H9 (cell line): ENCODE data around the gene ATP8A1. TPM values are rescaled to one million over a fixed set of nuclear protein-coding genes. Genes with fewer than 3 reads are reported as not detected.

Experiments
- DNase-seq: peaks from one replicate; pipeline ENCODE4 v3.0.0-alpha.2; 2017
- H2AFZ ChIP-seq: one replicate; pipeline ENCODE4 v1.6.1; 2013; ENCODE audit warnings: mild to moderate bottlenecking, low read length, control low read depth, moderate library complexity
- H2AK5ac ChIP-seq: 2 replicates; pipeline ENCODE4 v1.6.1; 2013; ENCODE audit warnings: low read length, control low read depth, mixed read lengths; ENCODE audit not compliant: insufficient read length
- H2BK120ac ChIP-seq: one replicate; pipeline ENCODE4 v1.6.1; 2013; ENCODE audit warnings: low read depth, mild to moderate bottlenecking, low read length, control low read depth, inconsistent platforms; ENCODE audit not compliant: poor library complexity, severe bottlenecking
- H2BK12ac ChIP-seq: 2 replicates; pipeline ENCODE4 v1.6.1; 2013; ENCODE audit warnings: low read length, control low read depth, mixed read lengths, low read depth; ENCODE audit not compliant: insufficient read length
- H2BK15ac ChIP-seq: 2 replicates; pipeline ENCODE4 v1.6.1; 2013; ENCODE audit warnings: low read depth, low read length, control low read depth
- H2BK20ac ChIP-seq: one replicate; pipeline ENCODE4 v1.6.1; 2013; ENCODE audit warnings: low read depth, mild to moderate bottlenecking, low read length, control low read depth, inconsistent platforms; ENCODE audit not compliant: poor library complexity, severe bottlenecking
- H2BK5ac ChIP-seq: 2 replicates; pipeline ENCODE4 v1.6.1; 2013; ENCODE audit warnings: low read length, control low read depth, mixed read lengths; ENCODE audit not compliant: insufficient read length
- H3K14ac ChIP-seq: 2 replicates; pipeline ENCODE4 v1.6.1; 2013; ENCODE audit warnings: low read length, control low read depth; ENCODE audit not compliant: insufficient read depth
- H3K18ac ChIP-seq: 2 replicates; pipeline ENCODE4 v1.6.1; 2013; ENCODE audit warnings: low read depth, mild to moderate bottlenecking, mixed read lengths, low read length, control low read depth; ENCODE audit not compliant: insufficient read length
- H3K23ac ChIP-seq: 2 replicates; pipeline ENCODE4 v1.6.1; 2013; ENCODE audit warnings: low read length, control low read depth, mixed read lengths, low read depth; ENCODE audit not compliant: insufficient read length
- H3K23me2 ChIP-seq: 2 replicates; pipeline ENCODE4 v1.6.1; 2013; ENCODE audit warnings: low read depth, mild to moderate bottlenecking, mixed read lengths, low read length, control low read depth; ENCODE audit not compliant: insufficient read length, poor library complexity, severe bottlenecking
- H3K27ac ChIP-seq: 2 replicates; pipeline ENCODE4 v1.5.1; 2013; ENCODE audit warnings: low read length, control low read depth, mixed read lengths, low read depth; ENCODE audit not compliant: insufficient read length
- H3K27me3 ChIP-seq: 2 replicates; pipeline ENCODE4 v1.6.1; 2013; ENCODE audit warnings: low read length, control low read depth, inconsistent platforms; ENCODE audit not compliant: insufficient read depth
- H3K4ac ChIP-seq: 2 replicates; pipeline ENCODE4 v1.6.1; 2013; ENCODE audit warnings: low read depth, mild to moderate bottlenecking, control low read depth, inconsistent platforms, low read length, moderate library complexity
- H3K4me1 ChIP-seq: 2 replicates; pipeline ENCODE4 v1.6.1; 2013; ENCODE audit warnings: low read length, control low read depth, inconsistent platforms; ENCODE audit not compliant: insufficient read depth
- H3K4me2 ChIP-seq: 2 replicates; pipeline ENCODE4 v1.6.1; 2013; ENCODE audit warnings: low read length, control low read depth, mixed read lengths; ENCODE audit not compliant: insufficient read length, insufficient read depth
- H3K56ac ChIP-seq: 2 replicates; pipeline ENCODE4 v1.6.1; 2013; ENCODE audit warnings: low read depth, mild to moderate bottlenecking, mixed read lengths, low read length, control low read depth; ENCODE audit not compliant: insufficient read length
- H3K79me1 ChIP-seq: 2 replicates; pipeline ENCODE4 v1.6.1; 2013; ENCODE audit warnings: low read depth, mild to moderate bottlenecking, moderate library complexity, low read length, control low read depth, inconsistent platforms; ENCODE audit not compliant: insufficient read depth, poor library complexity, severe bottlenecking
- H3K79me2 ChIP-seq: 2 replicates; pipeline ENCODE4 v1.6.1; 2013; ENCODE audit warnings: low read length, control low read depth, inconsistent platforms; ENCODE audit not compliant: insufficient read depth
- H3K9ac ChIP-seq: 2 replicates; pipeline ENCODE4 v1.6.1; 2013; ENCODE audit warnings: low read length, control low read depth, mixed read lengths; ENCODE audit not compliant: insufficient read length; ENCODE audit errors: extremely low read depth
- H3K9me3 ChIP-seq: one replicate; pipeline ENCODE4 v1.6.1; 2013; ENCODE audit warnings: low read depth, low read length, inconsistent platforms; ENCODE audit not compliant: control insufficient read depth
- H3T11ph ChIP-seq: one replicate; pipeline ENCODE4 v1.6.1; 2013; ENCODE audit warnings: mild to moderate bottlenecking, low read length, control low read depth, inconsistent platforms
- H4K20me1 ChIP-seq: one replicate; pipeline ENCODE4 v1.6.1; 2013; ENCODE audit not compliant: control insufficient read depth, insufficient read length, insufficient read depth
- H4K5ac ChIP-seq: 2 replicates; pipeline ENCODE4 v1.6.1; 2013; ENCODE audit warnings: low read depth, mild to moderate bottlenecking, mixed read lengths, low read length, control low read depth; ENCODE audit not compliant: insufficient read length
- H4K8ac ChIP-seq: replicated peaks from 2 replicates; pipeline ENCODE4 v1.6.1; 2013; ENCODE audit warnings: low read length, control low read depth, mixed read lengths, low read depth; ENCODE audit not compliant: insufficient read length
- H4K91ac ChIP-seq: 2 replicates; pipeline ENCODE4 v1.6.1; 2013; ENCODE audit warnings: low read depth, mild to moderate bottlenecking, moderate library complexity, mixed read lengths, low read length, control low read depth; ENCODE audit not compliant: insufficient read length
- H3K27ac Mint-ChIP-seq, 3 experiments: 2 replicates in 2 of 3; 3 replicates in 1 of 3; pipeline ENCODE4 v1.8.0; 2020 to 2021; ENCODE audit warnings: mixed read lengths in 3 of 3, mild to moderate bottlenecking in 1 of 3, moderate library complexity in 1 of 3
- H3K27me3 Mint-ChIP-seq: 2 replicates; pipeline ENCODE4 v1.8.0; 2021; ENCODE audit warnings: low read depth, mild to moderate bottlenecking, moderate library complexity, mixed read lengths
- H3K36me3 Mint-ChIP-seq, 3 experiments: 2 replicates in 2 of 3; 3 replicates in 1 of 3; pipeline ENCODE4 v1.8.0; 2020 to 2021; ENCODE audit warnings: low read depth in 3 of 3, mixed read lengths in 3 of 3; ENCODE audit not compliant: insufficient read depth in 1 of 3
- H3K4me1 Mint-ChIP-seq, 2 experiments: 2 replicates each; pipeline ENCODE4 v1.8.0; 2020; ENCODE audit warnings: mixed read lengths in 2 of 2
- H3K4me3 Mint-ChIP-seq, 2 experiments: 2 replicates in 1 of 2; 3 replicates in 1 of 2; pipeline ENCODE4 v1.8.0; 2020 to 2021; ENCODE audit warnings: mild to moderate bottlenecking in 2 of 2, mixed read lengths in 2 of 2, moderate library complexity in 1 of 2
- H3K9me3 Mint-ChIP-seq, 2 experiments: 2 replicates in 1 of 2; 3 replicates in 1 of 2; pipeline ENCODE4 v1.8.0; 2020; ENCODE audit warnings: mild to moderate bottlenecking in 2 of 2, mixed read lengths in 2 of 2, moderate library complexity in 1 of 2
- WGBS: extraction: QIAGEN DNeasy Blood & Tissue Kit; methylation state at CpG from one replicate; pipeline ENCODE4 v1.1.7; 2013; ENCODE audit warnings: missing lambda C conversion rate, low lambda C conversion rate, mixed read lengths; ENCODE audit not compliant: insufficient read length; ENCODE audit errors: extremely low coverage; 5-methylcytosine and 5-hydroxymethylcytosine counted together
- total RNA-seq: library from RNA; stranded (reverse); gene quantifications from 2 replicates; pipeline ENCODE4 v1.2.1, GENCODE V29; 2021
- TF ChIP-seq, protein P1 (sequence below): fragments of 200-600 bp; sonication (generic); conservative IDR thresholded peaks from 3 replicates; pipeline ENCODE4 v1.8.0; 2021; ENCODE audit warnings: antibody characterized with exemption, mild to moderate bottlenecking

ATP8A1 gene
- total RNA-seq, 1 experiment from 2014 or later, result 5.1 TPM

DNA sequence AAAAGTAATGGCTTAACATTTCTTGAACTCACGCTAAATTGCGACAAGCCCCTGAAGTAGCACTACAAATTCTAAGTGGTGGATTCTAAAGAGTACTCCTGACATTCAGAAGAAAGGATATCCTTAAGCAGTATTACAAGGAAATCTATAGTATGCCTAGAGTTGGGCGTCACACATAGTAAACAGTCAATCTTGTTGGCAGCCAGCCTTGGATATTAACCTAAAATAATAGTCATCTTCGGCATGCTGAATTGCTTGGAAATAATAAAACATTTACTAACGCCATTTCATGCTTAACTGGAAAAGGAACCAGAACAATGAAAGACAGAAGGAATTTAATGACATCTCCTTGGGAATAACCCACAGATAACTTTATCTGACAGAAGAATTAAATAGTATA lies 18.6 kb downstream of the ATP8A1 start:
- Histone ChIP-seq H4K8ac (no peak overlapping the region), H3K23ac (no peak overlapping the region), H3K4me1 (no peaks in the 10 kb centered on the region), H2BK12ac (no peak overlapping the region), H2AFZ (no peak overlapping the region), H3K56ac (no peak overlapping the region), H3K27ac (no peak overlapping the region), H4K91ac (no peak overlapping the region), H3K4me2 (no peak overlapping the region), H3T11ph (no peak overlapping the region), H2BK15ac (no peak overlapping the region), H4K5ac (no peak overlapping the region), H3K4ac (no peak overlapping the region), H2AK5ac (no peak overlapping the region), H2BK20ac (no peak overlapping the region), H4K20me1 (no peaks in the 10 kb centered on the region), H3K79me1 (no peaks in the 10 kb centered on the region), H3K27me3 (no peaks in the 10 kb centered on the region), H3K18ac (no peak overlapping the region), H3K9me3 (no peaks in the 10 kb centered on the region), H3K9ac (no peak overlapping the region), H3K79me2 (no peaks in the 10 kb centered on the region), H3K14ac (no peak overlapping the region), H3K23me2 (no peaks in the 10 kb centered on the region), H2BK5ac (no peak overlapping the region), H2BK120ac (no peak overlapping the region)
- Mint-ChIP-seq H3K27me3 (no peaks in the 10 kb centered on the region), H3K4me1 (peaks cover 5 to 12% of the 10 kb centered on the region in 2 experiments; a peak in 3 of 4 replicates), H3K9me3 (no peaks in the 10 kb centered on the region), H3K27ac (no peak overlapping the region), H3K4me3 (no peak overlapping the region), H3K36me3 (no peaks in the 10 kb centered on the region)
- no CpG with 5 or more reads among the region's 5 CpGs for WGBS
- DNase-seq, result no peak
- TF ChIP-seq, protein P1, sequence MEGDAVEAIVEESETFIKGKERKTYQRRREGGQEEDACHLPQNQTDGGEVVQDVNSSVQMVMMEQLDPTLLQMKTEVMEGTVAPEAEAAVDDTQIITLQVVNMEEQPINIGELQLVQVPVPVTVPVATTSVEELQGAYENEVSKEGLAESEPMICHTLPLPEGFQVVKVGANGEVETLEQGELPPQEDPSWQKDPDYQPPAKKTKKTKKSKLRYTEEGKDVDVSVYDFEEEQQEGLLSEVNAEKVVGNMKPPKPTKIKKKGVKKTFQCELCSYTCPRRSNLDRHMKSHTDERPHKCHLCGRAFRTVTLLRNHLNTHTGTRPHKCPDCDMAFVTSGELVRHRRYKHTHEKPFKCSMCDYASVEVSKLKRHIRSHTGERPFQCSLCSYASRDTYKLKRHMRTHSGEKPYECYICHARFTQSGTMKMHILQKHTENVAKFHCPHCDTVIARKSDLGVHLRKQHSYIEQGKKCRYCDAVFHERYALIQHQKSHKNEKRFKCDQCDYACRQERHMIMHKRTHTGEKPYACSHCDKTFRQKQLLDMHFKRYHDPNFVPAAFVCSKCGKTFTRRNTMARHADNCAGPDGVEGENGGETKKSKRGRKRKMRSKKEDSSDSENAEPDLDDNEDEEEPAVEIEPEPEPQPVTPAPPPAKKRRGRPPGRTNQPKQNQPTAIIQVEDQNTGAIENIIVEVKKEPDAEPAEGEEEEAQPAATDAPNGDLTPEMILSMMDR, result no peak
